HG02798 (cell line): ENCODE data around the gene DEPDC5.

Experiments
- ATAC-seq: cut with Tn5 transposase; IDR thresholded peaks from one replicate; pipeline ENCODE4 v1.9.1; 2021; ENCODE audit warnings: mild to moderate bottlenecking; ENCODE audit not compliant: unreplicated experiment, poor library complexity

DEPDC5 gene

GRCh38 chr22:31844941-31845340 is 91.1 kb downstream of the DEPDC5 start:
- no peak for ATAC-seq

GRCh38 chr22:31846161-31847115 is 92.6 kb downstream of the DEPDC5 start:
- ATAC-seq = no peak

- no peak for ATAC-seq
Observed at GRCh38 chr22:31848411-31848810, 94.6 kb downstream of the DEPDC5 start.

GRCh38 chr22:31850135-31850534 is 96.3 kb downstream of the DEPDC5 start:
- no peak for ATAC-seq

- no peak for ATAC-seq
Observed at GRCh38 chr22:31852691-31853421, 99.0 kb downstream of the DEPDC5 start.

- ATAC-seq = no peak
Observed at GRCh38 chr22:31853736-31854495, 100.1 kb downstream of the DEPDC5 start.

GRCh38 chr22:31857247-31857646 is 103.4 kb downstream of the DEPDC5 start:
- ATAC-seq = no peak

- ATAC-seq = no peak
Observed at GRCh38 chr22:31861226-31861840, 107.5 kb downstream of the DEPDC5 start.

GRCh38 chr22:31866918-31867317 is 113.1 kb downstream of the DEPDC5 start:
- ATAC-seq = no peak

GRCh38 chr22:31867386-31868153 is 113.8 kb downstream of the DEPDC5 start:
- ATAC-seq = no peak

- ATAC-seq = no peak
Observed at GRCh38 chr22:31869739-31870138, 115.9 kb downstream of the DEPDC5 start.

GRCh38 chr22:31870890-31871289 is 117.1 kb downstream of the DEPDC5 start:
- ATAC-seq = no peak

- ATAC-seq = no peak
Observed at GRCh38 chr22:31871480-31871879, 117.7 kb downstream of the DEPDC5 start.

GRCh38 chr22:31872209-31872608 is 118.4 kb downstream of the DEPDC5 start:
- no peak for ATAC-seq

- ATAC-seq = no peak
Observed at GRCh38 chr22:31874821-31875220, 121.0 kb downstream of the DEPDC5 start.

- ATAC-seq = no peak
Observed at GRCh38 chr22:31876156-31876920, 122.5 kb downstream of the DEPDC5 start.

GRCh38 chr22:31879585-31879984 is 125.8 kb downstream of the DEPDC5 start:
- no peak for ATAC-seq

- no peak for ATAC-seq
Observed at GRCh38 chr22:31881200-31881599, 127.4 kb downstream of the DEPDC5 start.

GRCh38 chr22:31881865-31882264 is 128.0 kb downstream of the DEPDC5 start:
- no peak for ATAC-seq
